ENCODE data around the gene NUP93. TPM values are rescaled to one million over a fixed set of nuclear protein-coding genes. Genes with fewer than 3 reads are reported as not detected.

NUP93 gene
- total RNA-seq, 2 donors from 2014 or later = 38.8 to 73.3 TPM

DNA sequence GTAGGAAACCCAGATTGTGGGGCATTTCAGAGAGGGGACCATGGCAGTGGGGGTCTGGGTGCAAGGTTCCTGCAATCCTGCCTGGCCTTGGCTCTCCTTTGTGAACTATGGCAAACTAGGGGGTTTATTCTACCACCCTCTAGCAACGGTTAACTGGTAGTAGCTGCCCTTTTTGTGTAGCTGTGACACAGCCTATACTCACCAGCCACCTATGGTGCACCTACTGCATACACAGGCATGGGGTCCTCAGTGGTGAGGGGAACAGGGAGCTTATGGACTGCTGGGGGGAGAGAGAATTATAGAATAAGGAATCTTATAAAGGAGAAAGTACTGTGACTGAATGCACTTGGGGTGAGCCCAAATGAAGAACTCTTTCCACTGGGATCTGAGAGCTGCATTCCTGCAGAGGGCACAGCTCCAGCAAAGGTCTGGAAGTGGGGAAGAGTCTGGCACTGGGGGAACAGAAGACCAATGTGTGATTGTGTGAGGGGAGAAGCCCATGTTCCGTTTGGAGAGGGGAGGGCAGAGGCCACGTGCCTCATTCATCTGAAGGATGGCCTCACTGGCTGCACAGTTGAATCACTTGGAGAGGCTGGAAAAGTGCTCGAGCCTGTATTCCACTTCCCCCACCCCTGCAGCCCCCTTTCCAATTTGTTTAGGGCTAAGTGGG is 45.5 kb upstream of the NUP93 start:
- TF ChIP-seq, protein P1, sequence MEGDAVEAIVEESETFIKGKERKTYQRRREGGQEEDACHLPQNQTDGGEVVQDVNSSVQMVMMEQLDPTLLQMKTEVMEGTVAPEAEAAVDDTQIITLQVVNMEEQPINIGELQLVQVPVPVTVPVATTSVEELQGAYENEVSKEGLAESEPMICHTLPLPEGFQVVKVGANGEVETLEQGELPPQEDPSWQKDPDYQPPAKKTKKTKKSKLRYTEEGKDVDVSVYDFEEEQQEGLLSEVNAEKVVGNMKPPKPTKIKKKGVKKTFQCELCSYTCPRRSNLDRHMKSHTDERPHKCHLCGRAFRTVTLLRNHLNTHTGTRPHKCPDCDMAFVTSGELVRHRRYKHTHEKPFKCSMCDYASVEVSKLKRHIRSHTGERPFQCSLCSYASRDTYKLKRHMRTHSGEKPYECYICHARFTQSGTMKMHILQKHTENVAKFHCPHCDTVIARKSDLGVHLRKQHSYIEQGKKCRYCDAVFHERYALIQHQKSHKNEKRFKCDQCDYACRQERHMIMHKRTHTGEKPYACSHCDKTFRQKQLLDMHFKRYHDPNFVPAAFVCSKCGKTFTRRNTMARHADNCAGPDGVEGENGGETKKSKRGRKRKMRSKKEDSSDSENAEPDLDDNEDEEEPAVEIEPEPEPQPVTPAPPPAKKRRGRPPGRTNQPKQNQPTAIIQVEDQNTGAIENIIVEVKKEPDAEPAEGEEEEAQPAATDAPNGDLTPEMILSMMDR (IDR thresholded peaks at IDR 0.05) = no peak
- no peak for TF ChIP-seq POLR2AphosphoS5 (IDR thresholded peaks at IDR 0.05)
- TF ChIP-seq POLR2A (IDR thresholded peaks at IDR 0.05) = no peak
- WGBS = 47% methylated on average over 4 of the region's 4 CpGs
- no peaks in the 10 kb centered on the region for H3K4me1 ChIP-seq (replicated peaks)
- intact Hi-C loops (cut with DNase I) = loop anchor here (5.0 kb wide), 1 partner anchor 77 kb away; the partner anchor contains the start of gene MT2A
- H3K9me3 ChIP-seq = no peaks in the 10 kb centered on the region
- H3K4me3 ChIP-seq = peak overlapping the region in 1 of 2 donors; percentile 46
- no peaks in the 10 kb centered on the region for H3K27me3 ChIP-seq (replicated peaks; ENCODE audit: insufficient read depth)
- H3K27ac ChIP-seq = peak overlapping the region; percentile 62 to 76
- peak; percentile 16 for DNase-seq (ENCODE audit: low spot score)
- H3K36me3 ChIP-seq = no peaks in the 10 kb centered on the region

DNA sequence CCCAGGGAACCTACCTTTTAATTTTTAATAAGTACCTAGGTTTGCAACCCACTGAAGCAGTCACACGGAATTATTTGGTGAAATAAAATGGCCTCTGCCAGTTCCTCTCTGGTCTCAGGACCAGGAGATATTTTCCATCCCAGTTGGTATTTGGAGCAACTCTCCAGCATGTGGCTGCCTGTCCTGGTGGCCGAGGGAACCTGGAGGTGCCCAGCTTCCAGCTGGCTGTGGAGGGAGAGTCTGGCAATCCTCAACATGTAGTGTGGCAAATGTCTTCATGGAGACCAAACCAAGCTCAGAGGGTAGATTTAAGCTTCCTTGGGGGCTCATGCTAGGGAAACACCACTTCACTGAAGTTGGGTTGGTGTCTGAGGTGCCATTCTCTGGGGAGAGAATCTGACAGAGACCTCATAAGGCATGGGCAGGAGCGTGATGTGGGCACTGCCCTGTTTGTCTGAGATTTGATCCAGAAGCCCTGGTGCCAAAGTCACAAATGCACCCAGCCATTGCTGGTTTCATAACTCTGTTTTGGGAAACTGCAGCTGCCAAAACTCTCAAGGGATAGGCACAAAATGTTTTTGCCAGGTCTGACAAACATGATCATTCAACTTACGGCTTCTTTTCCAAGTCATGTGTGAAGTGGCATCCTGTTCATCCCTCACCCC is 44.9 kb upstream of the NUP93 start:
- H3K27me3 ChIP-seq (replicated peaks; ENCODE audit: insufficient read depth) = no peaks in the 10 kb centered on the region
- no peaks in the 10 kb centered on the region for H3K4me1 ChIP-seq (replicated peaks)
- H3K9me3 ChIP-seq = no peaks in the 10 kb centered on the region
- 45% methylated on average over 4 of the region's 4 CpGs for WGBS
- intact Hi-C loops (cut with DNase I) = loop anchor here (5.0 kb wide), 1 partner anchor 78 kb away; the partner anchor contains the start of gene MT2A
- H3K36me3 ChIP-seq = no peaks in the 10 kb centered on the region
- peak overlapping the region; percentile 62 to 76 for H3K27ac ChIP-seq
- DNase-seq (ENCODE audit: low spot score) = peak; percentile 74
- no peak overlapping the region for H3K4me3 ChIP-seq
- peak; percentile 57 for TF ChIP-seq POLR2AphosphoS5 (IDR thresholded peaks at IDR 0.05)
- TF ChIP-seq, protein P1 (IDR thresholded peaks at IDR 0.05) = no peak

DNA sequence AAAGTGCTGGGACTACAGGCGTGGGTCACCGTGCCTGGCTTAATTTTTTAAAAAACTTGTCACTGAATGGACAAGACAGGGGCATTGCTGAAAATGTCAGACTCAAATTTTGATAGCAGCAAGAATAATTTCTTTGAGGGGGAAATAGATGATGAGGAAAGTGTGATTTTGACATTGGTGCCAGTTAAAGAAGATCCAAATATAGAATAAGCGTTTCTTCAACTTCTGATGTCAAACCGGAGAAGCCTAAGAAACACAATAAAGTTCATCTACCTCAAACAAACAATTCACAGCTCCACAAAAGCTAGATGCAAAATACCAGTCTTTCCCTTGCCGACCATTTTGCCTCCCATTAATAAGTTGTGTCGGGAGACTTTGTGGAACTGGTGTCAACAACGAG is 43.2 kb upstream of the NUP93 start:
- DNase-seq (ENCODE audit: low spot score) = no peak
- 98% methylated on average over 7 of the region's 7 CpGs for WGBS
- intact Hi-C loops (cut with DNase I) = no loop called here
- no peaks in the 10 kb centered on the region for H3K36me3 ChIP-seq
- TF ChIP-seq POLR2AphosphoS5 (IDR thresholded peaks at IDR 0.05) (no peak), POLR2A (IDR thresholded peaks at IDR 0.05) (no peak)
- TF ChIP-seq, protein P1 (IDR thresholded peaks at IDR 0.05) = no peak
- no peaks in the 10 kb centered on the region for H3K4me1 ChIP-seq (replicated peaks)
- H3K27me3 ChIP-seq (replicated peaks; ENCODE audit: insufficient read depth) = no peaks in the 10 kb centered on the region
- H3K27ac ChIP-seq = no peak overlapping the region
- H3K9me3 ChIP-seq = no peaks in the 10 kb centered on the region
- H3K4me3 ChIP-seq = no peak overlapping the region

DNA sequence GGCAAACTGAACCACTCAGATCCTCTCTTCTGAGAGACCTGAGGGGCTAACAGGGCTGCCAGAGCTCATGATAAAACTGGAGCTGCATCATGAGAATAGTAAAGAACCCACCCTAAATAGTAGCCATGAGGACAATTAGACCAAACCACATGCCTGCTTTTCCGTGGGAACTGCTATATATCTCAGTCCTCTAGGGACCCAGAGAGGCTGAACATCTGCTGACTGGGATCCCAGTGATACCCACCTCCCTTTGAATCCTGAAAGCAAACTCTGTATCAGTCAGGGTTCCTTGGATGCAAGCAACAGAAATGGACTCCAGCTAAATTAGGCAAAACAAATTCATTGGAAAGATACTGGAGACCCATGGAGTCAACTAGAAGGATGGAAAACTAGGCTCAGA is 41.2 kb upstream of the NUP93 start:
- no peaks in the 10 kb centered on the region for H3K27me3 ChIP-seq (replicated peaks; ENCODE audit: insufficient read depth)
- intact Hi-C loops (cut with DNase I) = no loop called here
- TF ChIP-seq POLR2A (IDR thresholded peaks at IDR 0.05) (no peak), POLR2AphosphoS5 (IDR thresholded peaks at IDR 0.05) (no peak)
- TF ChIP-seq, protein P1 (IDR thresholded peaks at IDR 0.05) = no peak
- WGBS = 74% methylated on average over 1 of the region's 1 CpG
- no peak overlapping the region for H3K27ac ChIP-seq
- H3K4me3 ChIP-seq = no peak overlapping the region
- no peaks in the 10 kb centered on the region for H3K4me1 ChIP-seq (replicated peaks)
- DNase-seq (ENCODE audit: low spot score) = no peak
- H3K36me3 ChIP-seq = no peaks in the 10 kb centered on the region
- H3K9me3 ChIP-seq = no peaks in the 10 kb centered on the region

DNA sequence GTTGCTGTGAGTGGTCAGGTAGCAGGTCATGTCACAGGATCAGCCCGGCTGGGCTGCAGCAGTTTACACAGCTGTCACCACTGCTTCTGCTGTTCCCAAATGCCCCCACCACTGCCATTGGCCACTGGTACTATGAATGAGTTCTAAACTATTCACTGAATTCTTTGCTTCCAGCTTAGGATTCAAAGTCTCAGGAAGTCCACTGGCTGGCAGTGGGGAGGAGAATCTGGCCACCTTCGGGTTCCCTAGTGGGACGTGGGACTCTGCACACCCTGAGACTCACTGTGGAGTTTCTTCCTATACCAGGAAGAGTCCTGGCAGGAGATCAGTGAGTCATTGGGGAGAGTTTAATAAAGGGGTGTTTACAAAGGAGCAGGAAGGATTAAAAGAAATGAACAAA is 40.8 kb upstream of the NUP93 start:
- Histone ChIP-seq H3K4me1 (replicated peaks) (no peaks in the 10 kb centered on the region), H3K4me3 (no peak overlapping the region), H3K9me3 (no peaks in the 10 kb centered on the region), H3K36me3 (no peaks in the 10 kb centered on the region), H3K27ac (no peak overlapping the region), H3K27me3 (replicated peaks; ENCODE audit: insufficient read depth) (no peaks in the 10 kb centered on the region)
- TF ChIP-seq, protein P1 (IDR thresholded peaks at IDR 0.05) = no peak
- TF ChIP-seq POLR2AphosphoS5 (IDR thresholded peaks at IDR 0.05) (no peak), POLR2A (IDR thresholded peaks at IDR 0.05) (no peak)
- 55% methylated on average over 3 of the region's 3 CpGs for WGBS
- DNase-seq (ENCODE audit: low spot score) = no peak
- intact Hi-C loops (cut with DNase I) = no loop called here

Measured in prostate gland (tissue), 2 donors.